Breast epithelium (tissue), 4 donors: ENCODE measurements around the gene WDR73. TPM values are rescaled to one million over a fixed set of nuclear protein-coding genes. Genes with fewer than 3 reads are reported as not detected.

Experiments
- DNase-seq, 2 donors: peaks; one replicate each; pipeline ENCODE4 v3.0.0-alpha.2; 2019; ENCODE audit warnings: low spot score in 2 of 2
- H3K27ac ChIP-seq, 2 donors: fragments of 200-600 bp; sonication (generic) in 1 of 2; one replicate each; pipeline ENCODE4 v1.5.1; 2016 to 2019; ENCODE audit warnings: mild to moderate bottlenecking in 1 of 2
- H3K27me3 ChIP-seq, 2 donors: fragments of 200-600 bp; sonication (generic) in 1 of 2; one replicate each; pipeline versions ENCODE4 v1.5.1 to v1.6.0; 2017 to 2019; ENCODE audit warnings: control low read depth in 1 of 2, mild to moderate bottlenecking in 1 of 2
- H3K36me3 ChIP-seq: fragments of 200-600 bp; one replicate; pipeline ENCODE4 v1.5.1; 2019
- H3K4me1 ChIP-seq, 2 donors: fragments of 200-600 bp; sonication (generic); one replicate each; pipeline ENCODE4 v1.5.1; 2016 to 2019; ENCODE audit warnings: control low read depth in 1 of 2
- H3K4me3 ChIP-seq, 3 donors: fragments of 200-600 bp; sonication (generic); 1 replicate in 2 of 3; 2 replicates in 1 of 3; pipeline ENCODE4 v1.5.1; 2016 to 2019; ENCODE audit warnings: mild to moderate bottlenecking in 3 of 3, moderate library complexity in 2 of 3
- H3K9me3 ChIP-seq, 2 donors: fragments of 200-600 bp; sonication (generic) in 1 of 2; one replicate each; pipeline ENCODE4 v1.5.1; 2016 to 2019; ENCODE audit warnings: control low read depth in 1 of 2
- POLR2A ChIP-seq: fragments of 450-650 bp; IDR thresholded peaks from one replicate; pipeline ENCODE4 v1.6.1; 2016; ENCODE audit warnings: antibody characterized with exemption, mild to moderate bottlenecking, moderate library complexity
- POLR2AphosphoS5 ChIP-seq, 3 donors: sonication (generic); formaldehyde crosslinking; IDR thresholded peaks; one replicate each; pipeline ENCODE4 v1.6.1; 2017; ENCODE audit warnings: antibody characterized with exemption in 3 of 3
- intact Hi-C: fragments of 100-400 bp; cut with DNase I; formaldehyde crosslinking; loops from one replicate; pipeline ENCODE4 v1.15.1; 2023; ENCODE audit warnings: low total_unique reads
- total RNA-seq, 3 donors: library from RNA; depleted of rRNA; stranded (reverse); fragments of >200 nt; gene quantifications; one replicate each; pipeline ENCODE4 v1.1.0, GENCODE V29; 2016
- TF ChIP-seq, protein P1 (sequence below), 3 donors: fragments of 450-650 bp; IDR thresholded peaks; one replicate each; pipeline ENCODE4 v1.5.1; 2016 to 2017; ENCODE audit warnings: antibody characterized with exemption in 3 of 3, mild to moderate bottlenecking in 3 of 3, moderate library complexity in 3 of 3

WDR73 gene
- total RNA-seq, 3 donors from 2014 or later: 13.8 to 35.0 (median 30.8) TPM

DNA sequence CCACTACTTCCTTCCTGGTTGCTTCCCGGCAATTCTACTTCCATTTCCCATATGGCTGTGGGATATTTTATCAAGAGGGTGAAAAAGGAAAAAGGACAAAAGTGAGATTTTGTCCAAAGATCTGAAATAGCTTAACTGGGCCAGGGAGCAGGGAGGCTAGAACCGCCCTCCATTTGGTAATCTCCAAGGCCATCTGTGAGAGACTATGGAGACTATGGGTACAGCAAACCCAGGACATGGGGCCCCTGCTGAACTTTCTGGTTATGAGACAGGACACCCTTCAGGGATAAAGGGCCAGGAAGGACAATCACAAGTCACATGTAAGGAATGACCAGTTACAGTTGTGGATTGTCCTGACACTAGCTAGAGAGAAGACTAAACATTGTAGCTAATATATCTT is 29.0 kb downstream of the WDR73 start:
- Histone ChIP-seq H3K27ac (peak overlapping the region in 1 of 2 donors; percentile 35), H3K27me3 (no peaks in the 10 kb centered on the region), H3K4me3 (no peak overlapping the region), H3K4me1 (no peaks in the 10 kb centered on the region), H3K36me3 (peaks cover 5% of the 10 kb centered on the region), H3K9me3 (peaks cover 13 to 20% of the 10 kb centered on the region in 2 donors)
- no peak for TF ChIP-seq POLR2A
- TF ChIP-seq, protein P1, sequence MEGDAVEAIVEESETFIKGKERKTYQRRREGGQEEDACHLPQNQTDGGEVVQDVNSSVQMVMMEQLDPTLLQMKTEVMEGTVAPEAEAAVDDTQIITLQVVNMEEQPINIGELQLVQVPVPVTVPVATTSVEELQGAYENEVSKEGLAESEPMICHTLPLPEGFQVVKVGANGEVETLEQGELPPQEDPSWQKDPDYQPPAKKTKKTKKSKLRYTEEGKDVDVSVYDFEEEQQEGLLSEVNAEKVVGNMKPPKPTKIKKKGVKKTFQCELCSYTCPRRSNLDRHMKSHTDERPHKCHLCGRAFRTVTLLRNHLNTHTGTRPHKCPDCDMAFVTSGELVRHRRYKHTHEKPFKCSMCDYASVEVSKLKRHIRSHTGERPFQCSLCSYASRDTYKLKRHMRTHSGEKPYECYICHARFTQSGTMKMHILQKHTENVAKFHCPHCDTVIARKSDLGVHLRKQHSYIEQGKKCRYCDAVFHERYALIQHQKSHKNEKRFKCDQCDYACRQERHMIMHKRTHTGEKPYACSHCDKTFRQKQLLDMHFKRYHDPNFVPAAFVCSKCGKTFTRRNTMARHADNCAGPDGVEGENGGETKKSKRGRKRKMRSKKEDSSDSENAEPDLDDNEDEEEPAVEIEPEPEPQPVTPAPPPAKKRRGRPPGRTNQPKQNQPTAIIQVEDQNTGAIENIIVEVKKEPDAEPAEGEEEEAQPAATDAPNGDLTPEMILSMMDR (IDR thresholded peaks at IDR 0.05): no peak
- no peak for TF ChIP-seq POLR2AphosphoS5 (IDR thresholded peaks at IDR 0.05)
- DNase-seq: no peak
- intact Hi-C loops: no loop called here

DNA sequence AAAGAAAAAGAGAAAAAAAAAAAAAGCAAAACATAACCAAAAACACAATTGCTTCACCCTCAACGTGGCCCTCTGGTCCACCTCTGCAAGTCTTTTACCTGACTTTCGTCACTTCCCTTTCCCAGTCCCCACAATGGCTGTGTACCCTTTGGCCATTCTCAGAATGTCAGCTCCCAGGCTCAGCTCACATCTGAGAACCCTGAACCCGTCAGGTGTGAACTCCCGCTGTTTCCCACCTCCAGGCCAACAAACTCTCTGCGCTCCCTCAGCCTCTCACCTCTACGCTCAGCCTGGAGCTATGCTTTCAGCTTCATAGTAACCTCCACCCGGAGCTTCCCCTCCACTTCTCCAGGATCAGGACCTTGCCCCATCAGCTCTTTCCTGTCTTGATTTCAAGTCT is 29.7 kb downstream of the WDR73 start:
- Histone ChIP-seq H3K4me3 (no peak overlapping the region), H3K27ac (peak overlapping the region in 1 of 2 donors; percentile 35), H3K9me3 (peaks cover 13 to 20% of the 10 kb centered on the region in 2 donors), H3K27me3 (no peaks in the 10 kb centered on the region), H3K36me3 (peaks cover 5% of the 10 kb centered on the region), H3K4me1 (no peaks in the 10 kb centered on the region)
- intact Hi-C loops: no loop called here
- no peak for DNase-seq
- TF ChIP-seq POLR2A (no peak), POLR2AphosphoS5 (IDR thresholded peaks at IDR 0.05) (no peak)
- TF ChIP-seq, protein P1 (IDR thresholded peaks at IDR 0.05): no peak

GRCh38 chr15:84621358-84621979 is 32.6 kb downstream of the WDR73 start:
- Histone ChIP-seq H3K4me1 (no peaks in the 10 kb centered on the region), H3K4me3 (peak overlapping the region in 1 of 3 donors; percentile 15), H3K36me3 (peaks cover 5% of the 10 kb centered on the region), H3K9me3 (peaks cover 13 to 20% of the 10 kb centered on the region in 2 donors), H3K27ac (no peak overlapping the region), H3K27me3 (no peaks in the 10 kb centered on the region)
- DNase-seq: peak in 1 of 2 donors; percentile 25
- intact Hi-C loops: loop anchor here (2.0 kb wide), 1 partner anchor 13 kb away; no protein-coding TSS in a partner anchor
- TF ChIP-seq, protein P1 (IDR thresholded peaks at IDR 0.05): no peak
- TF ChIP-seq POLR2A (no peak), POLR2AphosphoS5 (IDR thresholded peaks at IDR 0.05) (no peak)

GRCh38 chr15:84620626-84621025 is 33.5 kb downstream of the WDR73 start:
- Histone ChIP-seq H3K36me3 (peaks cover 5% of the 10 kb centered on the region), H3K27me3 (no peaks in the 10 kb centered on the region), H3K4me1 (no peaks in the 10 kb centered on the region), H3K4me3 (no peak overlapping the region), H3K27ac (no peak overlapping the region), H3K9me3 (peaks cover 13 to 20% of the 10 kb centered on the region in 2 donors)
- TF ChIP-seq POLR2A (no peak), POLR2AphosphoS5 (IDR thresholded peaks at IDR 0.05) (no peak)
- TF ChIP-seq, protein P1 (IDR thresholded peaks at IDR 0.05): no peak
- intact Hi-C loops: loop anchor here (2.0 kb wide), 1 partner anchor 14 kb away; no protein-coding TSS in a partner anchor
- peak in 1 of 2 donors; percentile 2 for DNase-seq

- Histone ChIP-seq H3K4me1 (no peaks in the 10 kb centered on the region), H3K36me3 (peaks cover 5% of the 10 kb centered on the region), H3K9me3 (peaks cover 7 to 8% of the 10 kb centered on the region in 2 donors), H3K4me3 (no peak overlapping the region), H3K27ac (no peak overlapping the region), H3K27me3 (no peaks in the 10 kb centered on the region)
- intact Hi-C loops: no loop called here
- TF ChIP-seq, protein P1 (IDR thresholded peaks at IDR 0.05): no peak
- TF ChIP-seq POLR2A (no peak), POLR2AphosphoS5 (IDR thresholded peaks at IDR 0.05) (no peak)
- no peak for DNase-seq
Measured at GRCh38 chr15:84616235-84616634, 37.8 kb downstream of the WDR73 start.
